Stimulated activated naive CD8-positive, alpha-beta T cell treated with anti-CD3 and anti-CD28 coated beads, Interleukin-15, Interleukin-2, amounts not matched to agents 100 ng/mL and 50 ng/mL, for 24 hours (primary cell): ENCODE measurements around the gene PVALB.

Experiments
- H3K27ac Mint-ChIP-seq: one replicate; pipeline ENCODE4 v1.8.0; 2021; ENCODE audit warnings: mild to moderate bottlenecking, mixed read lengths
- H3K27me3 Mint-ChIP-seq: one replicate; pipeline ENCODE4 v1.8.0; 2021; ENCODE audit warnings: mixed read lengths
- H3K36me3 Mint-ChIP-seq: one replicate; pipeline ENCODE4 v1.8.0; 2021; ENCODE audit warnings: low read depth, mixed read lengths
- H3K4me1 Mint-ChIP-seq: one replicate; pipeline ENCODE4 v1.8.0; 2021; ENCODE audit warnings: low read depth, mixed read lengths
- H3K4me3 Mint-ChIP-seq: one replicate; pipeline ENCODE4 v1.8.0; 2021; ENCODE audit warnings: mild to moderate bottlenecking, mixed read lengths
- H3K9me3 Mint-ChIP-seq: one replicate; pipeline ENCODE4 v1.8.0; 2021; ENCODE audit warnings: mixed read lengths

Gene PVALB

GRCh38 chr22:36776722-36777121, 40.1 kb downstream of the PVALB start:
- Mint-ChIP-seq H3K4me1 (peaks cover 49% of the 10 kb centered on the region), H3K36me3 (peaks cover 6% of the 10 kb centered on the region), H3K4me3 (peak overlapping the region; percentile 88), H3K9me3 (no peaks in the 10 kb centered on the region), H3K27ac (peak overlapping the region; percentile 93), H3K27me3 (no peaks in the 10 kb centered on the region)

- H3K9me3 Mint-ChIP-seq, result no peaks in the 10 kb centered on the region
- peak within 1 kb of the TSS; percentile 88 for H3K4me3 Mint-ChIP-seq
- peaks cover 9% of the 10 kb centered on the region for H3K36me3 Mint-ChIP-seq
- peaks cover 43% of the 10 kb centered on the region for H3K4me1 Mint-ChIP-seq
- H3K27ac Mint-ChIP-seq, result peak within 1 kb of the TSS; percentile 93
- no peaks in the 10 kb centered on the region for H3K27me3 Mint-ChIP-seq
Observed at GRCh38 chr22:36775964-36776669, 40.7 kb downstream of the PVALB start, which contains the start of gene IFT27. IFT27 (minus strand) TSS chr22:36776119; CDS start chr22:36775707, 412 bp downstream.

- H3K27ac Mint-ChIP-seq, result peak overlapping the region; percentile 76
- peaks cover 40% of the 10 kb centered on the region for H3K4me1 Mint-ChIP-seq
- peaks cover 9% of the 10 kb centered on the region for H3K36me3 Mint-ChIP-seq
- no peaks in the 10 kb centered on the region for H3K27me3 Mint-ChIP-seq
- H3K4me3 Mint-ChIP-seq, result peak overlapping the region; percentile 88
- H3K9me3 Mint-ChIP-seq, result no peaks in the 10 kb centered on the region
Observed at GRCh38 chr22:36775586-36775963, 41.3 kb downstream of the PVALB start.

- Mint-ChIP-seq H3K9me3 (no peaks in the 10 kb centered on the region), H3K27me3 (no peaks in the 10 kb centered on the region), H3K4me3 (no peak overlapping the region), H3K4me1 (peaks cover 33% of the 10 kb centered on the region), H3K27ac (no peak overlapping the region), H3K36me3 (peaks cover 9% of the 10 kb centered on the region)
Observed at GRCh38 chr22:36773935-36774334, 42.9 kb downstream of the PVALB start.

GRCh38 chr22:36772451-36772850, 44.4 kb downstream of the PVALB start:
- Mint-ChIP-seq H3K36me3 (peaks cover 9% of the 10 kb centered on the region), H3K27ac (no peak overlapping the region), H3K27me3 (no peaks in the 10 kb centered on the region), H3K4me1 (peaks cover 19% of the 10 kb centered on the region), H3K4me3 (no peak overlapping the region), H3K9me3 (no peaks in the 10 kb centered on the region)

GRCh38 chr22:36771356-36772063, 45.3 kb downstream of the PVALB start:
- no peaks in the 10 kb centered on the region for H3K9me3 Mint-ChIP-seq
- no peak overlapping the region for H3K4me3 Mint-ChIP-seq
- peaks cover 11% of the 10 kb centered on the region for H3K4me1 Mint-ChIP-seq
- no peak overlapping the region for H3K27ac Mint-ChIP-seq
- peaks cover 9% of the 10 kb centered on the region for H3K36me3 Mint-ChIP-seq
- H3K27me3 Mint-ChIP-seq, result no peaks in the 10 kb centered on the region

- Mint-ChIP-seq H3K9me3 (no peaks in the 10 kb centered on the region), H3K36me3 (peaks cover 9% of the 10 kb centered on the region), H3K27me3 (no peaks in the 10 kb centered on the region), H3K4me3 (no peak overlapping the region), H3K4me1 (peaks cover 8% of the 10 kb centered on the region), H3K27ac (no peak overlapping the region)
Observed at GRCh38 chr22:36770513-36771231, 46.2 kb downstream of the PVALB start.

- no peaks in the 10 kb centered on the region for H3K27me3 Mint-ChIP-seq
- H3K27ac Mint-ChIP-seq, result no peak overlapping the region
- peaks cover 1% of the 10 kb centered on the region for H3K4me1 Mint-ChIP-seq
- no peak overlapping the region for H3K4me3 Mint-ChIP-seq
- H3K9me3 Mint-ChIP-seq, result no peaks in the 10 kb centered on the region
- H3K36me3 Mint-ChIP-seq, result peaks cover 9% of the 10 kb centered on the region
Observed at GRCh38 chr22:36769541-36770512, 47.0 kb downstream of the PVALB start.

GRCh38 chr22:36768616-36769015, 48.2 kb downstream of the PVALB start:
- H3K27ac Mint-ChIP-seq, result no peak overlapping the region
- no peak overlapping the region for H3K4me3 Mint-ChIP-seq
- H3K4me1 Mint-ChIP-seq, result no peaks in the 10 kb centered on the region
- H3K27me3 Mint-ChIP-seq, result no peaks in the 10 kb centered on the region
- H3K9me3 Mint-ChIP-seq, result no peaks in the 10 kb centered on the region
- H3K36me3 Mint-ChIP-seq, result peaks cover 9% of the 10 kb centered on the region

- Mint-ChIP-seq H3K9me3 (no peaks in the 10 kb centered on the region), H3K4me3 (no peak overlapping the region), H3K4me1 (no peaks in the 10 kb centered on the region), H3K27ac (no peak overlapping the region), H3K27me3 (no peaks in the 10 kb centered on the region), H3K36me3 (peaks cover 9% of the 10 kb centered on the region)
Observed at GRCh38 chr22:36768141-36768540, 48.7 kb downstream of the PVALB start.

- peaks cover 12% of the 10 kb centered on the region for H3K36me3 Mint-ChIP-seq
- no peak overlapping the region for H3K4me3 Mint-ChIP-seq
- H3K27me3 Mint-ChIP-seq, result no peaks in the 10 kb centered on the region
- H3K27ac Mint-ChIP-seq, result no peak overlapping the region
- H3K9me3 Mint-ChIP-seq, result no peaks in the 10 kb centered on the region
- no peaks in the 10 kb centered on the region for H3K4me1 Mint-ChIP-seq
Observed at GRCh38 chr22:36767035-36767775, 49.6 kb downstream of the PVALB start.

GRCh38 chr22:36765943-36766450, 50.8 kb downstream of the PVALB start:
- Mint-ChIP-seq H3K27ac (no peak overlapping the region), H3K4me3 (no peak overlapping the region), H3K9me3 (no peaks in the 10 kb centered on the region), H3K27me3 (no peaks in the 10 kb centered on the region), H3K36me3 (peaks cover 5% of the 10 kb centered on the region), H3K4me1 (no peaks in the 10 kb centered on the region)

- H3K9me3 Mint-ChIP-seq, result no peaks in the 10 kb centered on the region
- H3K4me3 Mint-ChIP-seq, result no peak overlapping the region
- H3K36me3 Mint-ChIP-seq, result peaks cover 5% of the 10 kb centered on the region
- no peak overlapping the region for H3K27ac Mint-ChIP-seq
- H3K4me1 Mint-ChIP-seq, result no peaks in the 10 kb centered on the region
- H3K27me3 Mint-ChIP-seq, result no peaks in the 10 kb centered on the region
Observed at GRCh38 chr22:36765131-36765942, 51.5 kb downstream of the PVALB start.
